ENCODE measurements around the gene FCHSD2. TPM values are rescaled to one million over a fixed set of nuclear protein-coding genes. Genes with fewer than 3 reads are reported as not detected.

Gene FCHSD2
- total and polyA plus RNA-seq, 2 donors (not counting 3 experiments of a cell fraction or from before 2014, with no cell fraction given) = 20.8 to 56.9 TPM

- Histone ChIP-seq H3K27me3 (ENCODE audit: control insufficient read depth in 2 of 2, insufficient read depth in 2 of 2, low read length in 2 of 2) (no peaks in the 10 kb centered on the region), H3K4me3 (replicated peaks in 1 of 3; ENCODE audit: insufficient read depth in 1 of 3, low read depth in 1 of 3, low read length in 3 of 3) (no peak overlapping the region), H3K9me3 (replicated peaks; ENCODE audit: control insufficient read depth, insufficient read depth, low read length) (no peaks in the 10 kb centered on the region), H4K20me1 (replicated peaks; ENCODE audit: control insufficient read depth, extremely low read depth, insufficient read depth, low read length) (peaks cover 3% of the 10 kb centered on the region), H3K9me1 (replicated peaks; ENCODE audit: control insufficient read depth, extremely low read depth, insufficient read depth, low read length) (no peaks in the 10 kb centered on the region), H3K36me3 (ENCODE audit: control insufficient read depth in 2 of 2, extremely low read depth in 1 of 2, insufficient read depth in 2 of 2, low read length in 2 of 2) (no peaks in the 10 kb centered on the region), H3K27ac (ENCODE audit: insufficient read depth, low read depth, low read length) (no peak overlapping the region), H2AFZ (ENCODE audit: low read depth, low read length) (no peak overlapping the region), H3K4me2 (ENCODE audit: insufficient read depth, low read length) (no peak overlapping the region), H3K79me2 (ENCODE audit: control insufficient read depth, insufficient read depth, low read length) (peaks cover 63% of the 10 kb centered on the region), H3K4me1 (ENCODE audit: control insufficient read depth, extremely low read depth, insufficient read depth, low read length) (peaks cover 5% of the 10 kb centered on the region), H3K9ac (replicated peaks; ENCODE audit: extremely low read depth, insufficient read depth, low read length) (no peak overlapping the region)
- TF ChIP-seq, protein P1, sequence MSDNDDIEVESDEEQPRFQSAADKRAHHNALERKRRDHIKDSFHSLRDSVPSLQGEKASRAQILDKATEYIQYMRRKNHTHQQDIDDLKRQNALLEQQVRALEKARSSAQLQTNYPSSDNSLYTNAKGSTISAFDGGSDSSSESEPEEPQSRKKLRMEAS (IDR thresholded peaks at IDR 0.05; ENCODE audit: insufficient read depth, insufficient read length) = no peak
- no peak for TF ChIP-seq MYC (IDR thresholded peaks at IDR 0.05; ENCODE audit: low read depth, low read length)
- no peak for TF ChIP-seq EZH2 (IDR thresholded peaks at IDR 0.05; ENCODE audit: borderline replicate concordance, low read depth, low read length, severe bottlenecking)
- TF ChIP-seq, protein P2, sequence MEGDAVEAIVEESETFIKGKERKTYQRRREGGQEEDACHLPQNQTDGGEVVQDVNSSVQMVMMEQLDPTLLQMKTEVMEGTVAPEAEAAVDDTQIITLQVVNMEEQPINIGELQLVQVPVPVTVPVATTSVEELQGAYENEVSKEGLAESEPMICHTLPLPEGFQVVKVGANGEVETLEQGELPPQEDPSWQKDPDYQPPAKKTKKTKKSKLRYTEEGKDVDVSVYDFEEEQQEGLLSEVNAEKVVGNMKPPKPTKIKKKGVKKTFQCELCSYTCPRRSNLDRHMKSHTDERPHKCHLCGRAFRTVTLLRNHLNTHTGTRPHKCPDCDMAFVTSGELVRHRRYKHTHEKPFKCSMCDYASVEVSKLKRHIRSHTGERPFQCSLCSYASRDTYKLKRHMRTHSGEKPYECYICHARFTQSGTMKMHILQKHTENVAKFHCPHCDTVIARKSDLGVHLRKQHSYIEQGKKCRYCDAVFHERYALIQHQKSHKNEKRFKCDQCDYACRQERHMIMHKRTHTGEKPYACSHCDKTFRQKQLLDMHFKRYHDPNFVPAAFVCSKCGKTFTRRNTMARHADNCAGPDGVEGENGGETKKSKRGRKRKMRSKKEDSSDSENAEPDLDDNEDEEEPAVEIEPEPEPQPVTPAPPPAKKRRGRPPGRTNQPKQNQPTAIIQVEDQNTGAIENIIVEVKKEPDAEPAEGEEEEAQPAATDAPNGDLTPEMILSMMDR (IDR thresholded peaks at IDR 0.05; ENCODE audit: extremely low read depth in 1 of 2, insufficient read depth in 1 of 2, low read depth in 1 of 2, low read length in 2 of 2) = no peak
- TF ChIP-seq FOS (IDR thresholded peaks at IDR 0.05; ENCODE audit: borderline replicate concordance, insufficient read depth, low read length) = no peak
- TF ChIP-seq JUN (IDR thresholded peaks at IDR 0.05; ENCODE audit: borderline replicate concordance, insufficient read depth, insufficient read length, low read depth) = no peak
- no peak for TF ChIP-seq GATA2 (IDR thresholded peaks at IDR 0.05; ENCODE audit: insufficient read depth, insufficient read length, low read depth, low read length)
- no peak for TF ChIP-seq POLR2AphosphoS5 (IDR thresholded peaks at IDR 0.05; ENCODE audit: insufficient read depth, low read depth, low read length)
- TF ChIP-seq POLR2A (IDR thresholded peaks at IDR 0.05; ENCODE audit: low read depth, low read length) = no peak
- ChIA-PET CTCF (interaction anchor here (0.7 kb wide), 1 partner anchor 13 kb away, joined by 3 read pairs; no protein-coding TSS in a partner anchor), POLR2A (no interaction called here)
- no TSS peak for BruUV-seq (replicated peaks)
- dilution Hi-C loops (cut with MboI; ENCODE audit: extremely low pct_ligation_motif_present, low sequenced_read_pairs) = no loop called here
- FAIRE-seq (no peak), DNase-seq (ENCODE audit: low read depth, low spot score) (no peak)
- intact Hi-C loops (cut with micrococcal nuclease) = no loop called here
Measured at GRCh38 chr11:73099512-73100266, 42.4 kb downstream of the FCHSD2 start.

All from endothelial cell of umbilical vein (primary cell).